PFSK-1 (cell line): ENCODE data around the gene PMIS2.

Experiments
- FOXP2 ChIP-seq: optimal IDR thresholded peaks from 2 replicates; pipeline ENCODE3; 2011; ENCODE audit warnings: borderline replicate concordance, control low read depth, inconsistent platforms; ENCODE audit not compliant: insufficient read depth; ENCODE audit errors: extremely low read length, extremely low read depth
- POLR2AphosphoS5 ChIP-seq: IDR thresholded peaks from 2 replicates; pipeline ENCODE4 v1.6.1; 2012; ENCODE audit warnings: low read depth, mild to moderate bottlenecking, control low read depth, low read length, moderate library complexity
- REST ChIP-seq, 2 experiments: IDR thresholded peaks; 2 replicates each; pipeline versions ENCODE4 v1.6.1 to v1.8.0; 2011 to 2012; ENCODE audit warnings: low read depth in 2 of 2, low read length in 2 of 2, control low read depth in 1 of 2, inconsistent platforms in 1 of 2, mild to moderate bottlenecking in 1 of 2, moderate library complexity in 1 of 2; ENCODE audit not compliant: insufficient read depth in 1 of 2
- SIN3A ChIP-seq: IDR thresholded peaks from 2 replicates; pipeline ENCODE4 v1.6.1; 2012; ENCODE audit warnings: mild to moderate bottlenecking, low read length, moderate library complexity, borderline replicate concordance; ENCODE audit not compliant: insufficient read depth
- TAF1 ChIP-seq: IDR thresholded peaks from 2 replicates; pipeline ENCODE4 v1.6.1; 2012; ENCODE audit warnings: low read length, control low read depth, borderline replicate concordance; ENCODE audit not compliant: insufficient read depth

PMIS2 gene

GRCh38 chr19:35623327-35624010 lies 37.5 kb downstream of the PMIS2 start:
- TF ChIP-seq TAF1 (no peak), SIN3A (no peak), REST (IDR thresholded peaks at IDR 0.05; ENCODE audit: insufficient read depth in 1 of 2, low read depth in 2 of 2, low read length in 2 of 2) (no peak), FOXP2 (no peak), POLR2AphosphoS5 (no peak)

GRCh38 chr19:35628264-35628564 lies 42.2 kb downstream of the PMIS2 start:
- no peak for TF ChIP-seq SIN3A
- no peak for TF ChIP-seq FOXP2
- no peak for TF ChIP-seq TAF1
- TF ChIP-seq REST (IDR thresholded peaks at IDR 0.05; ENCODE audit: insufficient read depth in 1 of 2, low read depth in 2 of 2, low read length in 2 of 2): no peak
- TF ChIP-seq POLR2AphosphoS5: no peak

- no peak for TF ChIP-seq FOXP2
- TF ChIP-seq TAF1: peak; percentile 54; the same call in 1 of the 2 replicates
- TF ChIP-seq SIN3A: peak; percentile 58; the same call in 1 of the 2 replicates
- TF ChIP-seq POLR2AphosphoS5: peak; percentile 66
- no peak; a peak in 1 of 4 replicates for TF ChIP-seq REST (IDR thresholded peaks at IDR 0.05; ENCODE audit: insufficient read depth in 1 of 2, low read depth in 2 of 2, low read length in 2 of 2)
Measured at GRCh38 chr19:35628565-35629331, 42.8 kb downstream of the PMIS2 start, which contains the start of gene RBM42. RBM42 (plus strand) TSS chr19:35629036; CDS start chr19:35629154, 118 bp downstream.

- TF ChIP-seq FOXP2: no peak
- no peak for TF ChIP-seq SIN3A
- no peak for TF ChIP-seq TAF1
- TF ChIP-seq POLR2AphosphoS5: no peak
Measured at GRCh38 chr19:35629332-35629633, 43.3 kb downstream of the PMIS2 start.

GRCh38 chr19:35633727-35634440 lies 47.9 kb downstream of the PMIS2 start:
- TF ChIP-seq TAF1: no peak
- no peak for TF ChIP-seq FOXP2
- TF ChIP-seq POLR2AphosphoS5: no peak
- no peak for TF ChIP-seq SIN3A
- no peak for TF ChIP-seq REST (IDR thresholded peaks at IDR 0.05; ENCODE audit: insufficient read depth in 1 of 2, low read depth in 2 of 2, low read length in 2 of 2)
